H1 (cell line): ENCODE measurements around the gene ODR4. TPM values are rescaled to one million over a fixed set of nuclear protein-coding genes. Genes with fewer than 3 reads are reported as not detected.

Source experiments
- CTCF ChIA-PET: fragments of 300-600 bp; sonication (Branson Sonifier 250); formaldehyde crosslinking; loops from one replicate; lab custom pipeline; 2021; ENCODE audit not compliant: partially characterized antibody; lab: Charles Lee
- POLR2A ChIA-PET: fragments of 300-600 bp; sonication (Branson Sonifier 250); formaldehyde crosslinking; loops from one replicate; lab custom pipeline; 2021; ENCODE audit warnings: inconsistent platforms; ENCODE audit not compliant: partially characterized antibody; lab: Charles Lee
- DNase-seq, 2 experiments: peaks; one replicate each; pipeline versions ENCODE4 v3.0.0 to v3.0.0-alpha.2; 2010 to 2022; ENCODE audit warnings: low spot score in 2 of 2, low read depth in 1 of 2, mixed read lengths in 1 of 2
- FAIRE-seq: peaks from 2 replicates; lab custom pipeline; 2011; peaks lifted over from hg19 to GRCh38; lab: Jason Lieb, UNC
- H2AFZ ChIP-seq: 2 replicates; pipeline ENCODE4 v1.8.1; 2012; ENCODE audit warnings: low read length, inconsistent platforms
- H2AK5ac ChIP-seq: 2 replicates; pipeline ENCODE4 v1.6.1; 2013; ENCODE audit warnings: low read depth, low read length
- H2BK120ac ChIP-seq: replicated peaks from 2 replicates; pipeline ENCODE3; 2013; ENCODE audit warnings: low read depth, low read length, inconsistent platforms
- H2BK12ac ChIP-seq: 2 replicates; pipeline ENCODE4 v1.6.1; 2013; ENCODE audit warnings: low read depth, low read length
- H2BK15ac ChIP-seq: 2 replicates; pipeline ENCODE4 v1.6.1; 2013; ENCODE audit warnings: low read length
- H2BK20ac ChIP-seq: 2 replicates; pipeline ENCODE4 v1.6.1; 2013; ENCODE audit warnings: low read length
- H2BK5ac ChIP-seq: 2 replicates; pipeline ENCODE4 v1.6.1; 2013; ENCODE audit warnings: low read depth, low read length
- H3K14ac ChIP-seq: 2 replicates; pipeline ENCODE4 v1.6.1; 2013; ENCODE audit warnings: inconsistent platforms; ENCODE audit not compliant: insufficient read length
- H3K18ac ChIP-seq: 2 replicates; pipeline ENCODE4 v1.6.1; 2013; ENCODE audit warnings: low read length; ENCODE audit errors: extremely low read depth
- H3K23ac ChIP-seq: 2 replicates; pipeline ENCODE4 v1.6.1; 2013; ENCODE audit warnings: inconsistent platforms; ENCODE audit not compliant: insufficient read length
- H3K23me2 ChIP-seq: 2 replicates; pipeline ENCODE4 v1.6.1; 2013; ENCODE audit warnings: low read depth, low read length
- H3K27ac ChIP-seq: 2 replicates; pipeline ENCODE4 v1.6.1; 2011; ENCODE audit warnings: low read depth, low read length, inconsistent platforms
- H3K27me3 ChIP-seq, 4 experiments: replicated peaks in 1 of 4; 1 replicate in 1 of 4; 2 replicates in 3 of 4; pipeline versions ENCODE4 v1.6.1 to v1.8.1; 2011 to 2013; ENCODE audit warnings: low read length in 3 of 4, mild to moderate bottlenecking in 3 of 4, inconsistent platforms in 2 of 4, mixed read lengths in 2 of 4, moderate library complexity in 1 of 4; ENCODE audit not compliant: control insufficient read depth in 3 of 4, insufficient read depth in 3 of 4; ENCODE audit errors: extremely low read depth in 1 of 4
- H3K36me3 ChIP-seq, 4 experiments: 2 replicates each; pipeline versions ENCODE4 v1.6.1 to v1.8.1; 2011 to 2013; ENCODE audit warnings: mild to moderate bottlenecking in 4 of 4, low read length in 3 of 4, moderate library complexity in 2 of 4, control low read depth in 1 of 4, inconsistent platforms in 1 of 4; ENCODE audit not compliant: insufficient read depth in 4 of 4, control insufficient read depth in 2 of 4
- H3K4ac ChIP-seq: replicated peaks from 2 replicates; pipeline ENCODE3; 2013; ENCODE audit warnings: low read length, low read depth, mixed read lengths, inconsistent platforms; ENCODE audit not compliant: insufficient read length
- H3K4me1 ChIP-seq, 4 experiments: replicated peaks in 1 of 4; 1 replicate in 1 of 4; 2 replicates in 3 of 4; pipeline versions ENCODE4 v1.6.1 to v1.8.1; 2011 to 2013; ENCODE audit warnings: low read length in 3 of 4, inconsistent platforms in 2 of 4, mixed read lengths in 1 of 4; ENCODE audit not compliant: insufficient read depth in 4 of 4, control insufficient read depth in 3 of 4
- H3K4me2 ChIP-seq, 2 experiments: 2 replicates each; pipeline versions ENCODE4 v1.6.1 to v1.8.1; 2011 to 2013; ENCODE audit warnings: low read depth in 2 of 2, low read length in 2 of 2, control low read depth in 1 of 2, inconsistent platforms in 1 of 2, mild to moderate bottlenecking in 1 of 2; ENCODE audit not compliant: insufficient read depth in 1 of 2
- H3K4me3 ChIP-seq, 4 experiments: fragments of 200-600, 300-600 bp in 1 of 4; sonication (generic), shearing (Covaris generic), sonication (Bioruptor Twin) in 1 of 4; 2 replicates each; pipeline versions ENCODE4 v1.5.1 to v1.8.1; 2011 to 2016; ENCODE audit warnings: low read length in 4 of 4, low read depth in 3 of 4, control low read depth in 2 of 4, inconsistent platforms in 2 of 4, mild to moderate bottlenecking in 2 of 4, mixed read lengths in 1 of 4, moderate library complexity in 1 of 4; ENCODE audit not compliant: insufficient read depth in 2 of 4; ENCODE audit errors: extremely low read depth in 1 of 4
- H3K56ac ChIP-seq: replicated peaks from 2 replicates; pipeline ENCODE3; 2013; ENCODE audit warnings: low read depth, mild to moderate bottlenecking, mixed read lengths, low read length, inconsistent platforms; ENCODE audit not compliant: insufficient read length
- H3K79me1 ChIP-seq: 2 replicates; pipeline ENCODE4 v1.6.1; 2013; ENCODE audit warnings: low read depth, low read length, control low read depth
- H3K79me2 ChIP-seq, 2 experiments: 2 replicates each; pipeline versions ENCODE4 v1.6.1 to v1.8.1; 2012 to 2013; ENCODE audit warnings: low read length in 2 of 2, mild to moderate bottlenecking in 2 of 2, inconsistent platforms in 1 of 2; ENCODE audit not compliant: insufficient read depth in 2 of 2, control insufficient read depth in 1 of 2
- H3K9ac ChIP-seq, 4 experiments: replicated peaks in 1 of 4; 1 replicate in 1 of 4; 2 replicates in 3 of 4; pipeline versions ENCODE4 v1.6.1 to v1.8.1; 2011 to 2013; ENCODE audit warnings: low read depth in 3 of 4, low read length in 3 of 4, control low read depth in 2 of 4, mild to moderate bottlenecking in 2 of 4, moderate library complexity in 2 of 4, inconsistent platforms in 1 of 4; ENCODE audit errors: extremely low read depth in 1 of 4
- H3K9me3 ChIP-seq, 2 experiments: 2 replicates each; pipeline versions ENCODE4 v1.6.1 to v1.8.1; 2012 to 2013; ENCODE audit warnings: mild to moderate bottlenecking in 2 of 2, moderate library complexity in 2 of 2, control low read depth in 1 of 2, inconsistent platforms in 1 of 2, low read depth in 1 of 2, low read length in 1 of 2, mixed read lengths in 1 of 2; ENCODE audit not compliant: insufficient read depth in 2 of 2
- H4K20me1 ChIP-seq, 2 experiments: replicated peaks in 1 of 2; 2 replicates each; pipeline versions ENCODE3 to v1.8.1; 2011 to 2013; ENCODE audit warnings: inconsistent platforms in 2 of 2, low read length in 2 of 2, mild to moderate bottlenecking in 1 of 2; ENCODE audit not compliant: insufficient read depth in 2 of 2, control insufficient read depth in 1 of 2
- H4K5ac ChIP-seq: 2 replicates; pipeline ENCODE4 v1.6.1; 2013; ENCODE audit warnings: low read length, low read depth, mixed read lengths, inconsistent platforms; ENCODE audit not compliant: insufficient read length
- H4K8ac ChIP-seq: 2 replicates; pipeline ENCODE4 v1.8.0; 2013; ENCODE audit warnings: mild to moderate bottlenecking, moderate library complexity, low read length, inconsistent platforms; ENCODE audit not compliant: insufficient read depth; ENCODE audit errors: extremely low read depth
- H4K91ac ChIP-seq: replicated peaks from 2 replicates; pipeline ENCODE3; 2013; ENCODE audit warnings: low read length, mixed read lengths, inconsistent platforms; ENCODE audit not compliant: insufficient read length
- CTBP2 ChIP-seq: IDR thresholded peaks from 2 replicates; pipeline ENCODE4 v1.7.0; 2011; ENCODE audit warnings: borderline replicate concordance, mild to moderate bottlenecking, moderate library complexity, mixed read lengths, low read length; ENCODE audit not compliant: insufficient read depth, insufficient read length
- HDAC2 ChIP-seq, 2 experiments: fragments of 300-600 bp in 1 of 2; sonication (generic) in 1 of 2; IDR thresholded peaks; 2 replicates each; pipeline ENCODE4 v1.6.1; 2011 to 2012; ENCODE audit warnings: low read depth in 2 of 2, low read length in 2 of 2, mild to moderate bottlenecking in 2 of 2, moderate library complexity in 2 of 2, borderline replicate concordance in 1 of 2, inconsistent platforms in 1 of 2
- SP4 ChIP-seq: IDR thresholded peaks from 2 replicates; pipeline ENCODE4 v1.6.1; 2012; ENCODE audit warnings: low read length, inconsistent platforms
- WGBS, 2 experiments: shearing (Covaris generic) in 1 of 2; methylation state at CpG; one replicate each; pipeline versions ENCODE4 v1.1.6 to v1.1.7; 2013 to 2015; ENCODE audit warnings: low lambda C conversion rate in 2 of 2, mixed read lengths in 2 of 2, inconsistent platforms in 1 of 2, low coverage in 1 of 2, missing lambda C conversion rate in 1 of 2; ENCODE audit not compliant: insufficient replicate concordance in 2 of 2, insufficient coverage in 1 of 2, insufficient read length in 1 of 2; ENCODE audit errors: extremely low coverage in 1 of 2, missing lambda C conversion rate in 1 of 2; 5-methylcytosine and 5-hydroxymethylcytosine counted together
- polyA plus RNA-seq, 7 experiments: library from polyadenylated mRNA; depleted of rRNA in 3 of 7; stranded (reverse) in 5 of 7; unstranded in 2 of 7; fragments of >200 nt in 5 of 7; fragments of 200-250 nt in 2 of 7; gene quantifications; 1 replicate in 5 of 7; 2 replicates in 1 of 7; 4 replicates in 1 of 7; pipeline versions ENCODE4 v1.2.1 to v1.2.3, GENCODE V29; 2011 to 2013; ENCODE audit warnings: missing spikeins in 2 of 7, mixed read lengths in 2 of 7
- total RNA-seq: library from RNA; stranded (reverse); fragmentation: NEBNext Ultra II Directional; extraction: Animal tissue kit (Norgen Biotek cat#: 25700); gene quantifications from 2 replicates; pipeline ENCODE4 v1.2.1, GENCODE V29; 2021

ODR4 gene
- total and polyA plus RNA-seq, 2 of the 8 experiments (the other 6 are each of a cell fraction or from before 2014, with no cell fraction given): 4.1 to 14.1 TPM

GRCh38 chr1:186456729-186457255 is 81.2 kb downstream of the ODR4 start:
- FAIRE-seq: no peak
- no peak for DNase-seq
- H3K4ac ChIP-seq: no peak overlapping the region
- TF ChIP-seq HDAC2 (IDR thresholded peaks at IDR 0.05; ENCODE audit: borderline replicate concordance in 1 of 2, low read depth in 2 of 2, low read length in 2 of 2) (no peak), SP4 (no peak), CTBP2 (no peak)
- no peak overlapping the region for H4K91ac ChIP-seq
- H2BK120ac ChIP-seq: no peak overlapping the region
- ChIA-PET CTCF (no interaction called here), POLR2A (no interaction called here)
- H3K56ac ChIP-seq: no peak overlapping the region
- H3K9me3 ChIP-seq: no peaks in the 10 kb centered on the region
- no peak overlapping the region for H3K23ac ChIP-seq
- H2BK12ac ChIP-seq: no peak overlapping the region
- H3K4me1 ChIP-seq: no peaks in the 10 kb centered on the region
- H3K36me3 ChIP-seq: no peaks in the 10 kb centered on the region
- H2AFZ ChIP-seq: no peak overlapping the region
- no peak overlapping the region for H3K18ac ChIP-seq
- no peak overlapping the region for H3K14ac ChIP-seq
- no peak overlapping the region for H2AK5ac ChIP-seq
- H3K79me1 ChIP-seq: no peaks in the 10 kb centered on the region
- WGBS, 2 experiments: 84% methylated on average over 3 of the region's 3 CpGs; no CpG with 5 or more reads in 1 of the 2 experiments
- H4K8ac ChIP-seq: no peak overlapping the region
- H4K20me1 ChIP-seq: no peaks in the 10 kb centered on the region
- no peaks in the 10 kb centered on the region for H3K27me3 ChIP-seq
- no peak overlapping the region for H2BK20ac ChIP-seq
- no peaks in the 10 kb centered on the region for H3K23me2 ChIP-seq
- H3K4me2 ChIP-seq: no peak overlapping the region
- no peak overlapping the region for H3K4me3 ChIP-seq
- no peak overlapping the region for H2BK5ac ChIP-seq
- no peak overlapping the region for H3K27ac ChIP-seq
- no peak overlapping the region for H2BK15ac ChIP-seq
- H4K5ac ChIP-seq: no peak overlapping the region
- no peaks in the 10 kb centered on the region for H3K79me2 ChIP-seq
- no peak overlapping the region for H3K9ac ChIP-seq
